DOHH2 (cell line): ENCODE measurements around the gene TXNDC2.
"Not testable (repeated sequence)": the region's sequence is repeated elsewhere in the genome, so short reads cannot be mapped to it uniquely, and the experiment has no call there.

Source experiments
- H3F3A ChIP-seq: fragments of 200-600 bp; sonication (generic), shearing (Covaris generic); 2 replicates; pipeline ENCODE4 v1.6.0; 2016; ENCODE audit warnings: antibody characterized with exemption, mild to moderate bottlenecking; ENCODE audit not compliant: control insufficient read depth, insufficient read depth
- H3K27ac ChIP-seq: fragments of 200-600 bp; sonication (generic); 2 replicates; pipeline ENCODE4 v1.5.1; 2014; ENCODE audit warnings: low read depth, mild to moderate bottlenecking, low read length, moderate library complexity
- H3K27me3 ChIP-seq: fragments of 200-600 bp; sonication (generic); 2 replicates; pipeline ENCODE4 v1.6.1; 2014; ENCODE audit warnings: mild to moderate bottlenecking, low read length, mixed read lengths; ENCODE audit not compliant: control insufficient read depth
- H3K36me3 ChIP-seq: fragments of 200-600 bp; sonication (generic); 2 replicates; pipeline ENCODE4 v1.6.1; 2014; ENCODE audit warnings: mild to moderate bottlenecking, low read length, moderate library complexity, mixed read lengths; ENCODE audit not compliant: control insufficient read depth
- H3K4me1 ChIP-seq: fragments of 200-600 bp; sonication (generic); 2 replicates; pipeline ENCODE4 v1.6.1; 2014; ENCODE audit warnings: mild to moderate bottlenecking, low read length, mixed read lengths; ENCODE audit not compliant: control insufficient read depth
- H3K4me2 ChIP-seq: fragments of 200-600 bp; sonication (generic); 2 replicates; pipeline ENCODE4 v1.6.0; 2014; ENCODE audit warnings: mild to moderate bottlenecking, low read length, moderate library complexity
- H3K4me3 ChIP-seq: fragments of 200-600 bp; sonication (generic); 2 replicates; pipeline ENCODE4 v1.5.1; 2014; ENCODE audit warnings: mild to moderate bottlenecking, low read length, mixed read lengths
- H3K79me2 ChIP-seq: fragments of 200-600 bp; sonication (generic); 2 replicates; pipeline ENCODE4 v1.6.1; 2014; ENCODE audit warnings: mild to moderate bottlenecking, low read length, mixed read lengths; ENCODE audit not compliant: control insufficient read depth
- H3K9me2 ChIP-seq: fragments of 200-600 bp; sonication (generic); replicated peaks from 2 replicates; pipeline ENCODE4 v1.6.1; 2014; ENCODE audit warnings: mild to moderate bottlenecking, low read length, mixed read lengths; ENCODE audit not compliant: control insufficient read depth
- H3K9me3 ChIP-seq: fragments of 200-600 bp; sonication (generic); 2 replicates; pipeline ENCODE4 v1.6.1; 2014; ENCODE audit warnings: antibody characterized with exemption, low read length, mixed read lengths; ENCODE audit not compliant: control insufficient read depth, insufficient read depth
- H4K20me1 ChIP-seq: fragments of 200-600 bp; sonication (generic); 2 replicates; pipeline ENCODE4 v1.6.0; 2014; ENCODE audit warnings: low read depth, mild to moderate bottlenecking, antibody characterized with exemption, low read length, moderate library complexity; ENCODE audit not compliant: control insufficient read depth, insufficient read depth
- CTCF ChIP-seq: fragments of 200-600 bp; sonication (generic); IDR thresholded peaks from one replicate; pipeline ENCODE4 v1.5.1; 2014; ENCODE audit warnings: antibody characterized with exemption, mild to moderate bottlenecking, low read depth, low read length; ENCODE audit not compliant: poor library complexity, severe bottlenecking
- EZH2phosphoT487 ChIP-seq: fragments of 200-600 bp; sonication (generic); IDR thresholded peaks from 2 replicates; pipeline ENCODE4 v1.6.1; 2017; ENCODE audit warnings: borderline replicate concordance, mild to moderate bottlenecking, antibody characterized with exemption, low read length, moderate library complexity, mixed read lengths

TXNDC2 gene

GRCh38 chr18:9910071-9910470, 24.3 kb downstream of the TXNDC2 start:
- Histone ChIP-seq H3K4me2 (no peak overlapping the region), H3K9me3 (peaks cover 5% of the 10 kb centered on the region), H3K9me2 (no peaks in the 10 kb centered on the region), H3K79me2 (peaks cover 12% of the 10 kb centered on the region), H3F3A (no peaks in the 10 kb centered on the region), H3K27me3 (peaks cover 9% of the 10 kb centered on the region; the same call in 1 of the 2 replicates), H4K20me1 (no peaks in the 10 kb centered on the region), H3K36me3 (peaks cover 9% of the 10 kb centered on the region), H3K4me3 (no peak overlapping the region), H3K27ac (no peak overlapping the region), H3K4me1 (peaks cover 6% of the 10 kb centered on the region)
- TF ChIP-seq CTCF (no peak), EZH2phosphoT487 (no peak)

- peaks cover 5% of the 10 kb centered on the region for H3K9me3 ChIP-seq
Measured at GRCh38 chr18:9910661-9911060, 24.9 kb downstream of the TXNDC2 start.

GRCh38 chr18:9911226-9911625, 25.5 kb downstream of the TXNDC2 start:
- Histone ChIP-seq H3K9me3 (peaks cover 5% of the 10 kb centered on the region), H3K4me3 (no peak overlapping the region), H4K20me1 (peaks cover 7% of the 10 kb centered on the region), H3K27ac (no peak overlapping the region), H3K4me1 (peaks cover 15% of the 10 kb centered on the region), H3K4me2 (no peak overlapping the region), H3F3A (no peaks in the 10 kb centered on the region), H3K36me3 (peaks cover 13% of the 10 kb centered on the region), H3K79me2 (peaks cover 24% of the 10 kb centered on the region), H3K27me3 (peaks cover 9% of the 10 kb centered on the region; the same call in 1 of the 2 replicates), H3K9me2 (no peaks in the 10 kb centered on the region)
- no peak for TF ChIP-seq EZH2phosphoT487
- TF ChIP-seq CTCF, result no peak

More at GRCh38 chr18:9910661-9911060, 24.9 kb downstream of the TXNDC2 start:
- no peak overlapping the region for H3K27ac ChIP-seq
- no peaks in the 10 kb centered on the region for H3K9me2 ChIP-seq
- H3K36me3 ChIP-seq, result peaks cover 12% of the 10 kb centered on the region
- H3K4me3 ChIP-seq, result no peak overlapping the region
- peaks cover 9% of the 10 kb centered on the region for H3K4me1 ChIP-seq
- H4K20me1 ChIP-seq, result peaks cover 1% of the 10 kb centered on the region
- H3F3A ChIP-seq, result no peaks in the 10 kb centered on the region
- H3K4me2 ChIP-seq, result no peak overlapping the region
- H3K79me2 ChIP-seq, result peaks cover 18% of the 10 kb centered on the region
- TF ChIP-seq EZH2phosphoT487 (no peak), CTCF (no peak)
- peaks cover 9% of the 10 kb centered on the region; the same call in 1 of the 2 replicates for H3K27me3 ChIP-seq

GRCh38 chr18:9912285-9912684, 26.5 kb downstream of the TXNDC2 start:
- peaks cover 23% of the 10 kb centered on the region for H3K4me1 ChIP-seq
- not testable (repeated sequence) for H3K27me3 ChIP-seq, H3K27ac ChIP-seq, H3K4me2 ChIP-seq, H3K9me2 ChIP-seq, H3F3A ChIP-seq, H3K4me3 ChIP-seq, H3K9me3 ChIP-seq
- peaks cover 15% of the 10 kb centered on the region for H3K36me3 ChIP-seq
- H3K79me2 ChIP-seq, result peaks cover 34% of the 10 kb centered on the region
- H4K20me1 ChIP-seq, result peaks cover 16% of the 10 kb centered on the region
